Stomach (tissue), 9 donors: Measurements from ENCODE around the gene NUP210. TPM values are rescaled to one million over a fixed set of nuclear protein-coding genes. Genes with fewer than 3 reads are reported as not detected.

Source experiments
- DNase-seq, 2 donors: peaks; one replicate each; pipeline versions ENCODE4 v3.0.0 to v3.0.0-alpha.2; 2013 to 2019
- H3K27ac ChIP-seq, 5 donors: fragments of 200-600 bp in 4 of 5; sonication (generic) in 4 of 5; one replicate each; pipeline ENCODE4 v1.5.1; 2013 to 2019; ENCODE audit warnings: mild to moderate bottlenecking in 1 of 5, moderate library complexity in 1 of 5
- H3K27me3 ChIP-seq, 3 donors: fragments of 200-600 bp; sonication (generic); one replicate each; pipeline ENCODE4 v1.5.1; 2017 to 2019; ENCODE audit warnings: mixed run types in 1 of 3
- H3K36me3 ChIP-seq, 4 donors: fragments of 200-600 bp; sonication (generic); 1 replicate in 3 of 4; 2 replicates in 1 of 4; pipeline ENCODE4 v1.5.1; 2016 to 2019
- H3K4me1 ChIP-seq, 4 donors: fragments of 200-600 bp; sonication (generic); one replicate each; pipeline ENCODE4 v1.5.1; 2016 to 2019
- H3K4me3 ChIP-seq, 4 donors: fragments of 200-600 bp; sonication (generic) in 3 of 4; one replicate each; pipeline ENCODE4 v1.5.1; 2016 to 2019; ENCODE audit warnings: mild to moderate bottlenecking in 1 of 4
- H3K9me3 ChIP-seq, 4 donors: fragments of 200-600 bp; sonication (generic); one replicate each; pipeline ENCODE4 v1.5.1; 2016 to 2019
- CTCF ChIP-seq, 7 experiments: fragments of 450-650 bp in 4 of 7; fragments of 200-600 bp in 3 of 7; sonication (generic) in 3 of 7; IDR thresholded peaks; one replicate each; pipeline ENCODE4 v1.5.1; 2016 to 2019; ENCODE audit warnings: antibody characterized with exemption in 7 of 7, control low read depth in 2 of 7, mild to moderate bottlenecking in 1 of 7
- EP300 ChIP-seq: sonication (generic); formaldehyde crosslinking; IDR thresholded peaks from one replicate; pipeline ENCODE4 v1.6.1; 2017; ENCODE audit warnings: antibody characterized with exemption
- POLR2A ChIP-seq, 4 donors: fragments of 450-650 bp; IDR thresholded peaks; one replicate each; pipeline ENCODE4 v1.6.1; 2016; ENCODE audit warnings: antibody characterized with exemption in 4 of 4, control low read depth in 2 of 4, mild to moderate bottlenecking in 1 of 4, moderate library complexity in 1 of 4
- POLR2AphosphoS5 ChIP-seq, 3 donors: sonication (generic); formaldehyde crosslinking; IDR thresholded peaks; one replicate each; pipeline ENCODE4 v1.6.1; 2016; ENCODE audit warnings: antibody characterized with exemption in 3 of 3
- WGBS, 5 donors: extraction: QIAGEN DNeasy Blood & Tissue Kit in 3 of 5; methylation state at CpG; one replicate each; pipeline versions ENCODE4 v1.1.5 to v1.1.7; 2013 to 2018; 5-methylcytosine and 5-hydroxymethylcytosine counted together
- intact Hi-C: fragments of 100-400 bp; cut with DNase I; formaldehyde crosslinking; loops from one replicate; pipeline ENCODE4 v1.15.1; 2023; ENCODE audit warnings: low total_unique reads
- polyA plus RNA-seq, 3 donors: library from polyadenylated mRNA; stranded (reverse); fragments of 200-250 nt; gene quantifications; one replicate each; pipeline ENCODE4 v1.2.3, GENCODE V29; 2013
- total RNA-seq, 5 donors: library from RNA; depleted of rRNA; stranded (reverse); fragments of >200 nt; gene quantifications; one replicate each; pipeline versions ENCODE4 v1.1.0 to v1.2.3, GENCODE V29; 2014 to 2016
- donor health status: healthy with polysubstance abuse.
- donor health status: Bipolar disorder and iron deficiency.
- donor health status: healthy.

The NUP210 gene
- total and polyA plus RNA-seq, 8 donors, result 0.92 to 21.1 (median 10.8) TPM

- intact Hi-C loops, result no loop called here
- no peak for DNase-seq
- H3K9me3 ChIP-seq, result no peaks in the 10 kb centered on the region
- H3K27me3 ChIP-seq, result no peaks in the 10 kb centered on the region
- no peaks in the 10 kb centered on the region for H3K4me1 ChIP-seq
- 42 to 60% (median 45%) methylated on average over 6 of the region's 6 CpGs for WGBS, 5 donors
- no peak for TF ChIP-seq POLR2AphosphoS5 (IDR thresholded peaks at IDR 0.05)
- no peak for TF ChIP-seq CTCF (IDR thresholded peaks at IDR 0.05)
- no peak for TF ChIP-seq POLR2A (IDR thresholded peaks at IDR 0.05)
- no peak for TF ChIP-seq EP300
- H3K27ac ChIP-seq, result no peak overlapping the region
- no peak overlapping the region for H3K4me3 ChIP-seq
- H3K36me3 ChIP-seq, result peaks cover 0 to 86% (median 66%) of the 10 kb centered on the region in 4 donors
Observed at GRCh38 chr3:13335059-13335458, 85.1 kb downstream of the NUP210 start.

DNA sequence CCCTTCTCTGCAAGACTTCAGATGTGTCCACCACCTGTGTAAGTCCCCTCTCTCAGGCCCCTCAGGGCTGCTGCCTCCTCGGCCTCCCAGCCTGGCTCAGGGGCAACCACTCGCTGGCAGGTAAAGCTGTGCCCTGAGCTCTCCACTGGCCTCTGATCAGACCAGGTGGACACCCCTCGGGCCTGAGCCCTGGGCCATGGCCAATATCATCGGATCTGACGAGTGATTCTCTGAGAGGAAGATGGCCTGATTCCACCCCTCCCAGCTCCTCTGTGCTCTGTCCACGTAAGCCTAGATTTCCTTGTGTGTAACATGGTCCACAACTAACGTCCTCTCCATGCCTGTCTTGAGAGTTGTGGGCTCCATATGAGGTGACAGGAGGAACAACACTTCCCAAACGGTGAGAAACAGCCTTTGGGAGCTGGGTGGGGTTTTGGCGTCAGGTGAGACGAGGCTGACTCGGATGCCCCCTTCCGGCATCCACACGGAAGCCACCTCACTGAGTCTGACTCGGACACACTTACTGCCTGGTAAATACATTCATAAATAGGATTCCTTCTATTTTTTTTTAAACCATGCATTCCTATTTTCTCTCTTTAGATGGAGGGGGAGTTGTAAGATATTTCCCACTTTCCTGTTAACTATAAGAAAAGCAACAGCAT lies 86.8 kb downstream of the NUP210 start:
- no peaks in the 10 kb centered on the region for H3K27me3 ChIP-seq
- H3K4me1 ChIP-seq, result no peaks in the 10 kb centered on the region
- no peak for DNase-seq
- no peaks in the 10 kb centered on the region for H3K9me3 ChIP-seq
- WGBS, 5 donors, result 86 to 95% (median 89%) methylated on average over 7 to 14 of the region's 14 CpGs
- TF ChIP-seq POLR2A (IDR thresholded peaks at IDR 0.05), result no peak
- TF ChIP-seq POLR2AphosphoS5 (IDR thresholded peaks at IDR 0.05), result no peak
- no peak for TF ChIP-seq EP300
- no peak for TF ChIP-seq CTCF (IDR thresholded peaks at IDR 0.05)
- H3K4me3 ChIP-seq, result no peak overlapping the region
- intact Hi-C loops, result no loop called here
- peak overlapping the region in 2 of 5 donors; percentile 4 to 50 for H3K27ac ChIP-seq
- H3K36me3 ChIP-seq, result peaks cover 0 to 86% (median 65%) of the 10 kb centered on the region in 4 donors

- Histone ChIP-seq H3K4me3 (no peak overlapping the region), H3K27ac (peak overlapping the region in 1 of 5 donors; percentile 50), H3K36me3 (peaks cover 4 to 91% (median 69%) of the 10 kb centered on the region in 4 donors), H3K27me3 (no peaks in the 10 kb centered on the region), H3K4me1 (no peaks in the 10 kb centered on the region), H3K9me3 (no peaks in the 10 kb centered on the region)
- TF ChIP-seq CTCF (IDR thresholded peaks at IDR 0.05), result no peak
- TF ChIP-seq POLR2A (IDR thresholded peaks at IDR 0.05), result no peak
- no peak for TF ChIP-seq POLR2AphosphoS5 (IDR thresholded peaks at IDR 0.05)
- no peak for TF ChIP-seq EP300
- 66 to 86% (median 77%) methylated on average over 5 to 6 of the region's 6 CpGs for WGBS, 5 donors
- DNase-seq, result peak in 1 of 2 donors; percentile 43
- intact Hi-C loops, result no loop called here
Observed at GRCh38 chr3:13332740-13333139, 87.4 kb downstream of the NUP210 start.

DNA sequence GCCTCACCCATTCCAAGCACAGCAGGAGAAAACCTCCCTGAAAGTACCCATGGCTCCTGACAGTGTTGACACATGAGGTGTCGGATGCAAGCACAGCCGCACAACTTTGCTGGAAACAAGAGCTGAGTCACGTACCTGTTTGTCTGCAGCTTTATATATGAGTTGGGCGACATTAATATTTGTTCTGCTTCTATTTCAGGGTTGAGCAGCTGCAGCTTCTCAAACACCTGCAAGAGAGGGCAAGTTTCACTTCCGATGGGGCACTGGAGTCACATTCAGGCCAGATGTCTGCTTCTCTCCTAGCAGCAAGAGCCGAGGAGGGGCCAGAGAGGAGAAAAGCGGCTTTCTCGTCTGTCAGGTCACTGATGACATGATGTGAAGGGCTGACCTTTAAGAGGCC lies 88.0 kb downstream of the NUP210 start:
- H3K27me3 ChIP-seq, result no peaks in the 10 kb centered on the region
- no peaks in the 10 kb centered on the region for H3K9me3 ChIP-seq
- intact Hi-C loops, result no loop called here
- peak overlapping the region in 1 of 5 donors; percentile 50 for H3K27ac ChIP-seq
- no peak for TF ChIP-seq CTCF (IDR thresholded peaks at IDR 0.05)
- TF ChIP-seq POLR2AphosphoS5 (IDR thresholded peaks at IDR 0.05), result peak in 1 of 3 donors; percentile 45
- TF ChIP-seq EP300, result no peak
- peak; percentile 37 to 80 for DNase-seq
- H3K4me3 ChIP-seq, result no peak overlapping the region
- H3K4me1 ChIP-seq, result no peaks in the 10 kb centered on the region
- 49 to 71% (median 58%) methylated on average over 8 of the region's 8 CpGs for WGBS, 5 donors
- peaks cover 5 to 91% (median 69%) of the 10 kb centered on the region in 4 donors for H3K36me3 ChIP-seq
